H1 (cell line): ENCODE results near the gene BCAS1. TPM values are rescaled to one million over a fixed set of nuclear protein-coding genes. Genes with fewer than 3 reads are reported as not detected.

ENCODE experiments used
- CTCF ChIA-PET: fragments of 300-600 bp; sonication (Branson Sonifier 250); formaldehyde crosslinking; loops from one replicate; lab custom pipeline; 2021; ENCODE audit not compliant: partially characterized antibody; lab: Charles Lee
- POLR2A ChIA-PET: fragments of 300-600 bp; sonication (Branson Sonifier 250); formaldehyde crosslinking; loops from one replicate; lab custom pipeline; 2021; ENCODE audit warnings: inconsistent platforms; ENCODE audit not compliant: partially characterized antibody; lab: Charles Lee
- DNase-seq, 2 experiments: peaks; one replicate each; pipeline versions ENCODE4 v3.0.0 to v3.0.0-alpha.2; 2010 to 2022; ENCODE audit warnings: low spot score in 2 of 2, low read depth in 1 of 2, mixed read lengths in 1 of 2
- FAIRE-seq: peaks from 2 replicates; lab custom pipeline; 2011; peaks lifted over from hg19 to GRCh38; lab: Jason Lieb, UNC
- H2AFZ ChIP-seq: 2 replicates; pipeline ENCODE4 v1.8.1; 2012; ENCODE audit warnings: low read length, inconsistent platforms
- H2AK5ac ChIP-seq: 2 replicates; pipeline ENCODE4 v1.6.1; 2013; ENCODE audit warnings: low read depth, low read length
- H2BK120ac ChIP-seq: replicated peaks from 2 replicates; pipeline ENCODE3; 2013; ENCODE audit warnings: low read depth, low read length, inconsistent platforms
- H2BK12ac ChIP-seq: 2 replicates; pipeline ENCODE4 v1.6.1; 2013; ENCODE audit warnings: low read depth, low read length
- H2BK15ac ChIP-seq: 2 replicates; pipeline ENCODE4 v1.6.1; 2013; ENCODE audit warnings: low read length
- H2BK20ac ChIP-seq: 2 replicates; pipeline ENCODE4 v1.6.1; 2013; ENCODE audit warnings: low read length
- H2BK5ac ChIP-seq: 2 replicates; pipeline ENCODE4 v1.6.1; 2013; ENCODE audit warnings: low read depth, low read length
- H3K14ac ChIP-seq: 2 replicates; pipeline ENCODE4 v1.6.1; 2013; ENCODE audit warnings: inconsistent platforms; ENCODE audit not compliant: insufficient read length
- H3K18ac ChIP-seq: 2 replicates; pipeline ENCODE4 v1.6.1; 2013; ENCODE audit warnings: low read length; ENCODE audit errors: extremely low read depth
- H3K23ac ChIP-seq: 2 replicates; pipeline ENCODE4 v1.6.1; 2013; ENCODE audit warnings: inconsistent platforms; ENCODE audit not compliant: insufficient read length
- H3K23me2 ChIP-seq: 2 replicates; pipeline ENCODE4 v1.6.1; 2013; ENCODE audit warnings: low read depth, low read length
- H3K27ac ChIP-seq: 2 replicates; pipeline ENCODE4 v1.6.1; 2011; ENCODE audit warnings: low read depth, low read length, inconsistent platforms
- H3K27me3 ChIP-seq, 4 experiments: replicated peaks in 1 of 4; 1 replicate in 1 of 4; 2 replicates in 3 of 4; pipeline versions ENCODE4 v1.6.1 to v1.8.1; 2011 to 2013; ENCODE audit warnings: low read length in 3 of 4, mild to moderate bottlenecking in 3 of 4, inconsistent platforms in 2 of 4, mixed read lengths in 2 of 4, moderate library complexity in 1 of 4; ENCODE audit not compliant: control insufficient read depth in 3 of 4, insufficient read depth in 3 of 4; ENCODE audit errors: extremely low read depth in 1 of 4
- H3K36me3 ChIP-seq, 4 experiments: 2 replicates each; pipeline versions ENCODE4 v1.6.1 to v1.8.1; 2011 to 2013; ENCODE audit warnings: mild to moderate bottlenecking in 4 of 4, low read length in 3 of 4, moderate library complexity in 2 of 4, control low read depth in 1 of 4, inconsistent platforms in 1 of 4; ENCODE audit not compliant: insufficient read depth in 4 of 4, control insufficient read depth in 2 of 4
- H3K4ac ChIP-seq: replicated peaks from 2 replicates; pipeline ENCODE3; 2013; ENCODE audit warnings: low read length, low read depth, mixed read lengths, inconsistent platforms; ENCODE audit not compliant: insufficient read length
- H3K4me1 ChIP-seq, 4 experiments: replicated peaks in 1 of 4; 1 replicate in 1 of 4; 2 replicates in 3 of 4; pipeline versions ENCODE4 v1.6.1 to v1.8.1; 2011 to 2013; ENCODE audit warnings: low read length in 3 of 4, inconsistent platforms in 2 of 4, mixed read lengths in 1 of 4; ENCODE audit not compliant: insufficient read depth in 4 of 4, control insufficient read depth in 3 of 4
- H3K4me2 ChIP-seq, 2 experiments: 2 replicates each; pipeline versions ENCODE4 v1.6.1 to v1.8.1; 2011 to 2013; ENCODE audit warnings: low read depth in 2 of 2, low read length in 2 of 2, control low read depth in 1 of 2, inconsistent platforms in 1 of 2, mild to moderate bottlenecking in 1 of 2; ENCODE audit not compliant: insufficient read depth in 1 of 2
- H3K4me3 ChIP-seq, 4 experiments: fragments of 200-600, 300-600 bp in 1 of 4; sonication (generic), shearing (Covaris generic), sonication (Bioruptor Twin) in 1 of 4; 2 replicates each; pipeline versions ENCODE4 v1.5.1 to v1.8.1; 2011 to 2016; ENCODE audit warnings: low read length in 4 of 4, low read depth in 3 of 4, control low read depth in 2 of 4, inconsistent platforms in 2 of 4, mild to moderate bottlenecking in 2 of 4, mixed read lengths in 1 of 4, moderate library complexity in 1 of 4; ENCODE audit not compliant: insufficient read depth in 2 of 4; ENCODE audit errors: extremely low read depth in 1 of 4
- H3K56ac ChIP-seq: replicated peaks from 2 replicates; pipeline ENCODE3; 2013; ENCODE audit warnings: low read depth, mild to moderate bottlenecking, mixed read lengths, low read length, inconsistent platforms; ENCODE audit not compliant: insufficient read length
- H3K79me1 ChIP-seq: 2 replicates; pipeline ENCODE4 v1.6.1; 2013; ENCODE audit warnings: low read depth, low read length, control low read depth
- H3K79me2 ChIP-seq, 2 experiments: 2 replicates each; pipeline versions ENCODE4 v1.6.1 to v1.8.1; 2012 to 2013; ENCODE audit warnings: low read length in 2 of 2, mild to moderate bottlenecking in 2 of 2, inconsistent platforms in 1 of 2; ENCODE audit not compliant: insufficient read depth in 2 of 2, control insufficient read depth in 1 of 2
- H3K9ac ChIP-seq, 4 experiments: replicated peaks in 1 of 4; 1 replicate in 1 of 4; 2 replicates in 3 of 4; pipeline versions ENCODE4 v1.6.1 to v1.8.1; 2011 to 2013; ENCODE audit warnings: low read depth in 3 of 4, low read length in 3 of 4, control low read depth in 2 of 4, mild to moderate bottlenecking in 2 of 4, moderate library complexity in 2 of 4, inconsistent platforms in 1 of 4; ENCODE audit errors: extremely low read depth in 1 of 4
- H3K9me3 ChIP-seq, 2 experiments: 2 replicates each; pipeline versions ENCODE4 v1.6.1 to v1.8.1; 2012 to 2013; ENCODE audit warnings: mild to moderate bottlenecking in 2 of 2, moderate library complexity in 2 of 2, control low read depth in 1 of 2, inconsistent platforms in 1 of 2, low read depth in 1 of 2, low read length in 1 of 2, mixed read lengths in 1 of 2; ENCODE audit not compliant: insufficient read depth in 2 of 2
- H4K20me1 ChIP-seq, 2 experiments: replicated peaks in 1 of 2; 2 replicates each; pipeline versions ENCODE3 to v1.8.1; 2011 to 2013; ENCODE audit warnings: inconsistent platforms in 2 of 2, low read length in 2 of 2, mild to moderate bottlenecking in 1 of 2; ENCODE audit not compliant: insufficient read depth in 2 of 2, control insufficient read depth in 1 of 2
- H4K5ac ChIP-seq: 2 replicates; pipeline ENCODE4 v1.6.1; 2013; ENCODE audit warnings: low read length, low read depth, mixed read lengths, inconsistent platforms; ENCODE audit not compliant: insufficient read length
- H4K8ac ChIP-seq: 2 replicates; pipeline ENCODE4 v1.8.0; 2013; ENCODE audit warnings: mild to moderate bottlenecking, moderate library complexity, low read length, inconsistent platforms; ENCODE audit not compliant: insufficient read depth; ENCODE audit errors: extremely low read depth
- H4K91ac ChIP-seq: replicated peaks from 2 replicates; pipeline ENCODE3; 2013; ENCODE audit warnings: low read length, mixed read lengths, inconsistent platforms; ENCODE audit not compliant: insufficient read length
- ASH2L ChIP-seq: fragments of 200-600, 300-600 bp; sonication (generic); IDR thresholded peaks from one replicate; pipeline ENCODE4 v1.7.1; 2017; ENCODE audit warnings: low read length
- ATF2 ChIP-seq: IDR thresholded peaks from 2 replicates; pipeline ENCODE4 v1.6.1; 2012; ENCODE audit warnings: low read length, inconsistent platforms
- EP300 ChIP-seq, 2 experiments: IDR thresholded peaks; 1 replicate in 1 of 2; 2 replicates in 1 of 2; pipeline ENCODE4 v1.6.1; 2011 to 2012; ENCODE audit warnings: low read depth in 2 of 2, low read length in 2 of 2, mild to moderate bottlenecking in 2 of 2, borderline replicate concordance in 1 of 2, inconsistent platforms in 1 of 2, moderate library complexity in 1 of 2
- HDAC6 ChIP-seq: IDR thresholded peaks from one replicate; pipeline ENCODE4 v1.7.1; 2012; ENCODE audit warnings: low read depth, mild to moderate bottlenecking, inconsistent platforms, low read length, moderate library complexity
- JUN ChIP-seq: IDR thresholded peaks from 2 replicates; pipeline ENCODE4 v1.6.1; 2011; ENCODE audit warnings: low read depth, mild to moderate bottlenecking, improper control_type of control experiment, low read length
- JUND ChIP-seq: IDR thresholded peaks from 2 replicates; pipeline ENCODE4 v1.6.1; 2011; ENCODE audit warnings: mild to moderate bottlenecking, improper control_type of control experiment, low read length
- MAFK ChIP-seq: IDR thresholded peaks from 2 replicates; pipeline ENCODE4 v1.6.1; 2012; ENCODE audit warnings: low read depth, mild to moderate bottlenecking, improper control_type of control experiment, low read length
- SP1 ChIP-seq: IDR thresholded peaks from 2 replicates; pipeline ENCODE4 v1.6.1; 2011; ENCODE audit warnings: low read depth, low read length
- TAF7 ChIP-seq: optimal IDR thresholded peaks from 2 replicates; pipeline ENCODE3; 2011; ENCODE audit warnings: low read depth, mild to moderate bottlenecking, inconsistent platforms, low read length, moderate library complexity, borderline replicate concordance
- WGBS, 2 experiments: shearing (Covaris generic) in 1 of 2; methylation state at CpG; one replicate each; pipeline versions ENCODE4 v1.1.6 to v1.1.7; 2013 to 2015; ENCODE audit warnings: low lambda C conversion rate in 2 of 2, mixed read lengths in 2 of 2, inconsistent platforms in 1 of 2, low coverage in 1 of 2, missing lambda C conversion rate in 1 of 2; ENCODE audit not compliant: insufficient replicate concordance in 2 of 2, insufficient coverage in 1 of 2, insufficient read length in 1 of 2; ENCODE audit errors: extremely low coverage in 1 of 2, missing lambda C conversion rate in 1 of 2; 5-methylcytosine and 5-hydroxymethylcytosine counted together
- polyA plus RNA-seq, 7 experiments: library from polyadenylated mRNA; depleted of rRNA in 3 of 7; stranded (reverse) in 5 of 7; unstranded in 2 of 7; fragments of >200 nt in 5 of 7; fragments of 200-250 nt in 2 of 7; gene quantifications; 1 replicate in 5 of 7; 2 replicates in 1 of 7; 4 replicates in 1 of 7; pipeline versions ENCODE4 v1.2.1 to v1.2.3, GENCODE V29; 2011 to 2013; ENCODE audit warnings: missing spikeins in 2 of 7, mixed read lengths in 2 of 7
- total RNA-seq: library from RNA; stranded (reverse); fragmentation: NEBNext Ultra II Directional; extraction: Animal tissue kit (Norgen Biotek cat#: 25700); gene quantifications from 2 replicates; pipeline ENCODE4 v1.2.1, GENCODE V29; 2021

Gene BCAS1
- total and polyA plus RNA-seq, 2 of the 8 experiments (the other 6 are each of a cell fraction or from before 2014, with no cell fraction given), result 0.06 to 0.19 TPM

- Histone ChIP-seq H2BK20ac (no peak overlapping the region), H4K8ac (no peak overlapping the region), H3K14ac (no peak overlapping the region), H2BK5ac (no peak overlapping the region), H2BK12ac (no peak overlapping the region), H3K4me1 (no peaks in the 10 kb centered on the region; a peak in 2 of 7 replicates), H3K23ac (no peak overlapping the region), H3K27ac (no peak overlapping the region), H2BK15ac (no peak overlapping the region), H3K9me3 (no peaks in the 10 kb centered on the region), H3K27me3 (no peaks in the 10 kb centered on the region), H3K4ac (no peak overlapping the region), H3K4me2 (no peak overlapping the region), H3K9ac (no peak overlapping the region), H4K91ac (no peak overlapping the region), H2AFZ (no peak overlapping the region), H3K4me3 (no peak overlapping the region), H4K5ac (no peak overlapping the region), H3K36me3 (no peaks in the 10 kb centered on the region), H2AK5ac (no peak overlapping the region), H4K20me1 (no peaks in the 10 kb centered on the region), H3K23me2 (no peaks in the 10 kb centered on the region), H2BK120ac (no peak overlapping the region), H3K79me2 (no peaks in the 10 kb centered on the region), H3K79me1 (no peaks in the 10 kb centered on the region), H3K56ac (no peak overlapping the region), H3K18ac (no peak overlapping the region)
- FAIRE-seq (no peak), DNase-seq (no peak)
- POLR2A ChIA-PET, result no interaction called here
- CTCF ChIA-PET, result no interaction called here
- WGBS, 2 experiments, result 48% methylated on average over 2 of the region's 2 CpGs; no CpG with 5 or more reads in 1 of the 2 experiments
- TF ChIP-seq TAF7 (no peak), HDAC6 (no peak), ATF2 (no peak), JUN (no peak), ASH2L (no peak), MAFK (no peak), EP300 (IDR thresholded peaks at IDR 0.05; ENCODE audit: borderline replicate concordance in 1 of 2, low read depth in 2 of 2, low read length in 2 of 2) (no peak), SP1 (no peak), JUND (no peak)
Measured at GRCh38 chr20:54000914-54001313, 69.5 kb downstream of the BCAS1 start.
